ENCODE results near the gene CDKAL1. TPM values are rescaled to one million over a fixed set of nuclear protein-coding genes. Genes with fewer than 3 reads are reported as not detected.

CDKAL1 gene
- total RNA-seq, 1 donor from 2014 or later, result 39.6 TPM

DNA sequence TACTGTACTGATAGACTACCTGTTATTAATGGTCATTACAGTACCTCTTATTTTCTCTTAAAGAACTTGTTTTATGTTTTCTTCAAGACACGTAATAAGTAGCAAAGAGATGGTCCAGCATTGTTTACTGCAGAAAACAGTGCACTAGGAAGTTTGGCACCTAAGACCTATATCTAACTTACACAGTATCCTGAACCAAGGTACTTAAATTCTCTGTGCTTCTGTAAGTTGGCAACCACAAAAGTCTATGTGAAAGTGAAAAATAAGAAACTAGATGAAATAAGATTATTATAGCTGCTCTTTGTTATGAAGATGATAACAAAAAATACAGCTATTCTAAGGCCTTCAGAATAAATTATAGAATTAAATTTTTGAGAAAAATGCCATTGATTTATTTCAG, 647.6 kb downstream of the CDKAL1 start:
- Mint-ChIP-seq H3K4me1 (peaks cover 34% of the 10 kb centered on the region), H3K4me3 (no peak overlapping the region), H3K36me3 (peaks cover 8% of the 10 kb centered on the region), H3K27me3 (ENCODE audit: insufficient read depth, low read depth) (no peaks in the 10 kb centered on the region), H3K27ac (no peak overlapping the region), H3K9me3 (peaks cover 10% of the 10 kb centered on the region)
- DNase-seq (ENCODE audit: low spot score), result no peak
- H3K4me1 ChIP-seq, result peaks cover 47% of the 10 kb centered on the region
- H3K9me3 ChIP-seq (ENCODE audit: low read depth), result peaks cover 10% of the 10 kb centered on the region
- no peak overlapping the region for H3K9ac ChIP-seq
- no peak overlapping the region for H3K27ac ChIP-seq
- H3K4me3 ChIP-seq, result no peak overlapping the region
- no peak overlapping the region for H2AFZ ChIP-seq (replicated peaks)
- H4K20me1 ChIP-seq (ENCODE audit: low read depth), result no peaks in the 10 kb centered on the region
- no peaks in the 10 kb centered on the region for H3K27me3 ChIP-seq
- H3K79me2 ChIP-seq (ENCODE audit: low read depth), result no peaks in the 10 kb centered on the region
- peaks cover 23% of the 10 kb centered on the region for H3F3A ChIP-seq (ENCODE audit: low read depth)
- H3K36me3 ChIP-seq, result peaks cover 14% of the 10 kb centered on the region
- H3K4me2 ChIP-seq, result no peak overlapping the region
- TF ChIP-seq, protein P1, sequence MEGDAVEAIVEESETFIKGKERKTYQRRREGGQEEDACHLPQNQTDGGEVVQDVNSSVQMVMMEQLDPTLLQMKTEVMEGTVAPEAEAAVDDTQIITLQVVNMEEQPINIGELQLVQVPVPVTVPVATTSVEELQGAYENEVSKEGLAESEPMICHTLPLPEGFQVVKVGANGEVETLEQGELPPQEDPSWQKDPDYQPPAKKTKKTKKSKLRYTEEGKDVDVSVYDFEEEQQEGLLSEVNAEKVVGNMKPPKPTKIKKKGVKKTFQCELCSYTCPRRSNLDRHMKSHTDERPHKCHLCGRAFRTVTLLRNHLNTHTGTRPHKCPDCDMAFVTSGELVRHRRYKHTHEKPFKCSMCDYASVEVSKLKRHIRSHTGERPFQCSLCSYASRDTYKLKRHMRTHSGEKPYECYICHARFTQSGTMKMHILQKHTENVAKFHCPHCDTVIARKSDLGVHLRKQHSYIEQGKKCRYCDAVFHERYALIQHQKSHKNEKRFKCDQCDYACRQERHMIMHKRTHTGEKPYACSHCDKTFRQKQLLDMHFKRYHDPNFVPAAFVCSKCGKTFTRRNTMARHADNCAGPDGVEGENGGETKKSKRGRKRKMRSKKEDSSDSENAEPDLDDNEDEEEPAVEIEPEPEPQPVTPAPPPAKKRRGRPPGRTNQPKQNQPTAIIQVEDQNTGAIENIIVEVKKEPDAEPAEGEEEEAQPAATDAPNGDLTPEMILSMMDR (IDR thresholded peaks at IDR 0.05), result no peak
- TF ChIP-seq EZH2 (IDR thresholded peaks at IDR 0.05) (no peak), EZH2phosphoT487 (IDR thresholded peaks at IDR 0.05) (no peak)

DNA sequence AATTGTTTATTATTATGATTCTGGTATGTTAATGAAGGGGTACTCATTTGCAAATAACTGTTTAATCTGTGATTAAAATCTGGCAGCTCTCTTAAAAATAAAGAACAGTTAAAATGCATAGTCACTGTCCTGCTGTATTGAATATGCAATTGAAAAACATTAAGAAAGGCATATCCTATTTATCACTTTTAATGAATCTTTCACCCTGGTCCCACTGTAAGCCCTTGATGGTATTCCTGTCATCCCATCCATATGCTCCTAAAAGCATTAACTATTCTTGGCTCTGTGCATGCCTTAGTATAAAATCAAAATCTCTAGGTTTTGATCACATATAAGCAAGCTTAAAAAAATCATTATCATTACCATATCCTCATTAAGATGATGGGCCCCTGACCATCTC, 648.3 kb downstream of the CDKAL1 start:
- Histone ChIP-seq H3K36me3 (peaks cover 14% of the 10 kb centered on the region), H3K79me2 (ENCODE audit: low read depth) (no peaks in the 10 kb centered on the region), H3F3A (ENCODE audit: low read depth) (peaks cover 28% of the 10 kb centered on the region), H3K4me3 (no peak overlapping the region), H3K9me3 (ENCODE audit: low read depth) (peaks cover 10% of the 10 kb centered on the region), H3K4me2 (no peak overlapping the region), H3K9ac (no peak overlapping the region), H3K4me1 (peaks cover 54% of the 10 kb centered on the region), H3K27ac (no peak overlapping the region), H2AFZ (replicated peaks) (no peak overlapping the region), H3K27me3 (no peaks in the 10 kb centered on the region), H4K20me1 (ENCODE audit: low read depth) (no peaks in the 10 kb centered on the region)
- H3K4me1 Mint-ChIP-seq, result peaks cover 38% of the 10 kb centered on the region
- peaks cover 8% of the 10 kb centered on the region for H3K36me3 Mint-ChIP-seq
- TF ChIP-seq, protein P1 (IDR thresholded peaks at IDR 0.05), result no peak
- no peak for TF ChIP-seq EZH2 (IDR thresholded peaks at IDR 0.05)
- no peak for TF ChIP-seq EZH2phosphoT487 (IDR thresholded peaks at IDR 0.05)
- peaks cover 10% of the 10 kb centered on the region for H3K9me3 Mint-ChIP-seq
- H3K27me3 Mint-ChIP-seq (ENCODE audit: insufficient read depth, low read depth), result no peaks in the 10 kb centered on the region
- H3K4me3 Mint-ChIP-seq, result no peak overlapping the region
- H3K27ac Mint-ChIP-seq, result peak overlapping the region; percentile 27
- no peak for DNase-seq (ENCODE audit: low spot score)

DNA sequence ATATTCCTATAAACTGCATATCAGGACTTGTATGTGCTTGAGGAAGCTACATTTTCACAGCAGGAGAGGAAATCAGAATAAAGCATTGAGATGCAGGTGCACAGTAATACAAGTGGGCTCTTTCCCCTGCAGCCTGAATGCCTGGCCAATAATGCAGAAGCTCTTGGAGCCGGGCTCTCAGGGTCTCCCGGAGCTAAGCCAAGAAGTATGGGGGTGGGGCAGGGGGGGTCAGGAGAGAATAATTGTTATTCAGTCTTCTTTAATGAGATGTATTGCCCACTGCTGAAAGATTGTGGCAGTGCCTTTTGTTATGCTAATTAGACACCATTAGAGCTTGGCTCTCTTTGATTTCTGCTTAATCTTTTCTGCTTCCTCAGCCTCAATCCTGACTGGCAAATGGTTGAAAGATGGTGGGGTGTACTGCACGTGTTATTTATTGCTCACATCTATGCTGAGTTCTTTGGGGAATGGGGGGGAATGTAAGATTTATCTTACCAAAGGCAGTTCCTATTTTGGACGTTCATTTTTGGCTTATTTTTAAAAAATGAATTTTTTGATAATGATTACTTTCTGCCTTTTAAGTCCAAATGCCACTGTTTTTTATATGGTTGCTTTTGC, 651.7 kb downstream of the CDKAL1 start:
- no peaks in the 10 kb centered on the region for H3K27me3 ChIP-seq
- Mint-ChIP-seq H3K9me3 (peaks cover 1% of the 10 kb centered on the region), H3K27ac (no peak overlapping the region), H3K36me3 (peaks cover 1% of the 10 kb centered on the region), H3K27me3 (ENCODE audit: insufficient read depth, low read depth) (no peaks in the 10 kb centered on the region), H3K4me1 (peaks cover 63% of the 10 kb centered on the region), H3K4me3 (peak overlapping the region; percentile 0)
- H3K9me3 ChIP-seq (ENCODE audit: low read depth), result peaks cover 5% of the 10 kb centered on the region
- H3K4me3 ChIP-seq, result no peak overlapping the region
- H3F3A ChIP-seq (ENCODE audit: low read depth), result peaks cover 41% of the 10 kb centered on the region
- peaks cover 67% of the 10 kb centered on the region for H3K4me1 ChIP-seq
- no peak overlapping the region for H3K9ac ChIP-seq
- H4K20me1 ChIP-seq (ENCODE audit: low read depth), result no peaks in the 10 kb centered on the region
- H2AFZ ChIP-seq (replicated peaks), result no peak overlapping the region
- peak; percentile 93 for DNase-seq (ENCODE audit: low spot score)
- TF ChIP-seq EZH2 (IDR thresholded peaks at IDR 0.05) (no peak), EZH2phosphoT487 (IDR thresholded peaks at IDR 0.05) (peak; percentile 88)
- peak overlapping the region; percentile 70 for H3K4me2 ChIP-seq
- H3K36me3 ChIP-seq, result peaks cover 5% of the 10 kb centered on the region
- peak overlapping the region; percentile 84 for H3K27ac ChIP-seq
- H3K79me2 ChIP-seq (ENCODE audit: low read depth), result no peaks in the 10 kb centered on the region

DNA sequence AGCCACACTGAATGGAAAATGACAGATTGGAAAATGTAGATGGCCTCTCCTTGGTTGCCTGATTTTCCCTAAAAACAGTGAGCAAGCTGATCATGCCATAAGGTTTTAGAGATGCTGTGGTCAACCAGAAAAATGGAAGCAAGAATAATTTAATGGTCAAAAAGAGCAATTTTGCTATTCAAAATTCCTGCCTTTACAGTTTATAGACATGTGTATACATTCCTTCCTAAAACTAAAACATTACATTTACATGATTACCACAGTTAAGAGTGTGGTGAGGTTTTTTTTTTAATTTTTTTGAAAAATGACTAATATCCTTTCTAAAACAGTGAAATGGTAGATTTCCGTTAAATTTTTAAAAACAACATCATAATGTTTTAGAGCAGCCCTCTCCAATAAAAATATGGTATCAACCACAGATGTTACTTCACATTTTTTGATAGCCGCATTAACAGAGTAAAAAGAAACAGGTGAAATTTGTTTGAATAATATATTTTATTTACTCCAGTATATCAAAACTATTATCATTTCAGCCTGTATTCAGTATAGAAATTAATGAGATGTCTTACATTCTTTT, 652.3 kb downstream of the CDKAL1 start:
- no peak for DNase-seq (ENCODE audit: low spot score)
- H3K9me3 Mint-ChIP-seq, result peaks cover 2% of the 10 kb centered on the region
- H3K4me2 ChIP-seq, result peak overlapping the region; percentile 30
- peaks cover 4% of the 10 kb centered on the region for H3K36me3 Mint-ChIP-seq
- H3F3A ChIP-seq (ENCODE audit: low read depth), result peaks cover 41% of the 10 kb centered on the region
- H3K79me2 ChIP-seq (ENCODE audit: low read depth), result no peaks in the 10 kb centered on the region
- H2AFZ ChIP-seq (replicated peaks), result no peak overlapping the region
- no peaks in the 10 kb centered on the region for H3K9me3 ChIP-seq (ENCODE audit: low read depth)
- no peak overlapping the region for H3K9ac ChIP-seq
- H4K20me1 ChIP-seq (ENCODE audit: low read depth), result no peaks in the 10 kb centered on the region
- no peaks in the 10 kb centered on the region for H3K36me3 ChIP-seq
- H3K27ac Mint-ChIP-seq, result no peak overlapping the region
- no peak overlapping the region for H3K4me3 ChIP-seq
- no peaks in the 10 kb centered on the region for H3K27me3 Mint-ChIP-seq (ENCODE audit: insufficient read depth, low read depth)
- TF ChIP-seq EZH2 (IDR thresholded peaks at IDR 0.05) (no peak), EZH2phosphoT487 (IDR thresholded peaks at IDR 0.05) (no peak)
- TF ChIP-seq, protein P1 (IDR thresholded peaks at IDR 0.05), result no peak
- H3K27ac ChIP-seq, result no peak overlapping the region
- no peak overlapping the region for H3K4me3 Mint-ChIP-seq
- H3K27me3 ChIP-seq, result no peaks in the 10 kb centered on the region
- peaks cover 69% of the 10 kb centered on the region for H3K4me1 Mint-ChIP-seq
- H3K4me1 ChIP-seq, result peaks cover 72% of the 10 kb centered on the region

All from neural progenitor cell (in vitro differentiated cells).